ENCODE measurements around the gene MAP3K5.

GRCh38 chr6:136683209-136683941, 108.9 kb downstream of the MAP3K5 start:
- TF ChIP-seq CTCF (IDR thresholded peaks at IDR 0.05) (no peak), POLR2A (IDR thresholded peaks at IDR 0.05) (no peak)

Measured in vagina (tissue), 2 donors.